Aorta (tissue), 5 donors: ENCODE data around the gene PHLDB1. TPM values are rescaled to one million over a fixed set of nuclear protein-coding genes. Genes with fewer than 3 reads are reported as not detected.
A peak's percentile ranks its signal among the peaks of the same experiment; 100 is the strongest.

Experiments
- ATAC-seq: fragments of 200-7000 bp; cut with Tn5 transposase; one replicate; pipeline ENCODE4 v1.9.1; 2022; ENCODE audit warnings: moderate library complexity; ENCODE audit not compliant: low FRiP score
- DNase-seq, 2 donors: peaks; one replicate each; pipeline ENCODE4 v3.0.0-alpha.2; 2020
- H3K27ac ChIP-seq, 2 donors: one replicate each; pipeline ENCODE4 v1.5.1; 2013; ENCODE audit warnings: low read length in 2 of 2, mild to moderate bottlenecking in 2 of 2, moderate library complexity in 2 of 2, control low read depth in 1 of 2, inconsistent platforms in 1 of 2, low read depth in 1 of 2
- H3K27me3 ChIP-seq, 2 donors: one replicate each; pipeline ENCODE4 v1.6.1; 2013; ENCODE audit warnings: control low read depth in 1 of 2, low read length in 1 of 2, mild to moderate bottlenecking in 1 of 2, moderate library complexity in 1 of 2; ENCODE audit not compliant: insufficient read depth in 2 of 2, control insufficient read depth in 1 of 2
- H3K36me3 ChIP-seq, 2 donors: one replicate each; pipeline ENCODE4 v1.6.1; 2013; ENCODE audit warnings: control low read depth in 1 of 2, low read length in 1 of 2, mild to moderate bottlenecking in 1 of 2; ENCODE audit not compliant: insufficient read depth in 2 of 2, control insufficient read depth in 1 of 2
- H3K4me1 ChIP-seq, 2 donors: one replicate each; pipeline ENCODE4 v1.6.1; 2013; ENCODE audit warnings: low read length in 2 of 2, control low read depth in 1 of 2, mild to moderate bottlenecking in 1 of 2, moderate library complexity in 1 of 2; ENCODE audit not compliant: insufficient read depth in 2 of 2, control insufficient read depth in 1 of 2
- H3K4me3 ChIP-seq, 2 donors: one replicate each; pipeline ENCODE4 v1.5.1; 2013; ENCODE audit warnings: low read length in 2 of 2, control low read depth in 1 of 2, mild to moderate bottlenecking in 1 of 2
- H3K9me3 ChIP-seq: one replicate; pipeline ENCODE4 v1.6.1; 2013; ENCODE audit warnings: mild to moderate bottlenecking, low read length; ENCODE audit not compliant: control insufficient read depth
- WGBS, 2 donors: extraction: QIAGEN DNeasy Blood & Tissue Kit; methylation state at CpG; one replicate each; pipeline ENCODE4 v1.1.7; 2013; 5-methylcytosine and 5-hydroxymethylcytosine counted together
- intact Hi-C, 2 donors: fragments of 100-400 bp; cut with DNase I; formaldehyde crosslinking; loops; one replicate each; pipeline versions ENCODE4 v1.14.2 to v1.15.0; 2022
- polyA plus RNA-seq, 2 donors: library from polyadenylated mRNA; stranded (reverse); fragments of 200-250 nt; gene quantifications; one replicate each; pipeline ENCODE4 v1.2.3, GENCODE V29; 2013
- total RNA-seq, 2 donors: library from RNA; stranded (reverse); fragmentation: NEBNext Ultra II Directional; extraction: Animal tissue kit (Norgen Biotek cat#: 25700); gene quantifications; one replicate each; pipeline ENCODE4 v1.2.1, GENCODE V29; 2021
- donor health status: healthy with polysubstance abuse.
- donor health status: Bipolar disorder and iron deficiency.
- donor health status: DM: no; HTN: no; CAD: no.
- donor health status: DM: no; HTN: no; CAD: no.
- donor health status: DM: yes; HTN: yes; CAD: no.

PHLDB1 gene
- total and polyA plus RNA-seq, 4 donors: 38.3 to 290 (median 267) TPM

DNA sequence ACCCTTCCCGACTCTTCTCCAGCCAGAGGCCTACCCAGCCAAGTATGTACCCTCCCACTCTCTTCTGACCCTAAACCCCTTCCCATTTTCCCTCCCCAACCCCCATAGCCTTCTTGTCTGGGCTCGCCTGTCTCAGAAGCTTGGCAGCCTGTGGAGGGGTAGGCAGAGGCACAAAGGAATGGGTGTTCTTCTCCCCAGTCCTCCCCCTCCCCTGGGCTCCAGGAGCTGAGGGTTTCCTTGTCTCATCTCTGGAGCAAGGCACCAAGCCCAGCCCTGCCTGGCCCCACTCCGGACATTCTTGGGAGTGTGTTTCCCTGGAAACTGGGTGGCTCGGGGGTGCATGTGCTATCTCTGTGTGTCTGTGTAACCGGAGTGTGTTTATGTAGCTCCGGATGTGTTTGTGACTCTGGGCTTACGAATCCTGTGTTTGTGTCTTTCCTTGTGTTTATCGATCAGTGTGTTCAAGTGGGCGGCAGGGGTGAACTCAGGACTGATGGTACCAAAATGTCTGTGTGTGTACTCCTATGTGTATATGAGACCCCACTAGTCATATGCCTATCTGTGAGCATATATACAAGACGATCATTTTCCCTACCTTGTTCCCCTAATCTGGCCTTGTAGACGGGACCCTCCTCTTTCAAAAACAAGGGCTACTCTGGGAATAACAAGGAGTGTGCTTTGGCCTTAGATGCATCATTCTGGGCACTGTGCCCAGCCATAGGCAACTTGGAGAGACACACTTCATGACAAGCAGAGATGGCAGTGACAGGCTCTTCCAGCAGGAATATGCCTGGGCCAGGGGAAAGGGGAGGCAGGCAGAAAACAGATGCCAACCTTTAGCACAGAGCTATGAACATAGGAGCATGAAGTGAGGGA, 10.9 kb downstream of the PHLDB1 start:
- DNase-seq (peak; percentile 86 to 87), ATAC-seq (peak; percentile 61)
- Histone ChIP-seq H3K4me3 (no peak overlapping the region), H3K27me3 (no peaks in the 10 kb centered on the region), H3K27ac (peak overlapping the region; percentile 85 to 88), H3K4me1 (peaks cover 0 to 4% of the 10 kb centered on the region in 2 donors), H3K36me3 (peaks cover 0 to 5% of the 10 kb centered on the region in 2 donors), H3K9me3 (no peaks in the 10 kb centered on the region)
- WGBS, 2 donors: 6 to 11% methylated on average over 11 of the region's 11 CpGs
- intact Hi-C loops: no loop called here

DNA sequence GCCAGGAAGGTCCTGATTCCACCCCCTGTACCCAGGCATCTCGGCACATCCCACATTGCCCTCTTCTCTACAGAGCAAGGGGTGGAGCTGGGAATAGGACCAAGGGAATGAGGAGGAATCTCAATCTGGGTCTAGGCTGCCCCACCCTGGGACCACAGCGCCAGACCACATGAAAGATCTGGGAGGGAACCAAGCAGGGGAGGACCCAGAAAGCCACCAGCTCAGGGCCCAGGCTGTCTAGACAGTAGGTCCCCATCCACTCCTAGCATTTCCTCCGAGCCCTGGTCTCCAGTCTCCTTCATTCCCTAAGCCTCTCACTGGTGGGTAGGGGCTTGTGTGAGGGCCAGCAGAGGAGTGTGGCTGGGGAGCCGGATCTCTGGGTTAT, 11.6 kb downstream of the PHLDB1 start:
- H3K9me3 ChIP-seq: no peaks in the 10 kb centered on the region
- peak overlapping the region; percentile 85 to 88 for H3K27ac ChIP-seq
- no peaks in the 10 kb centered on the region for H3K27me3 ChIP-seq
- 0 to 5% methylated on average over 4 of the region's 4 CpGs for WGBS, 2 donors
- peaks cover 0 to 4% of the 10 kb centered on the region in 2 donors for H3K4me1 ChIP-seq
- H3K36me3 ChIP-seq: peaks cover 0 to 5% of the 10 kb centered on the region in 2 donors
- peak; percentile 86 to 87 for DNase-seq
- intact Hi-C loops: loop anchor here in 1 of 2 donors (1.0 kb wide), 1 partner anchor 11 kb away; no protein-coding TSS in a partner anchor
- H3K4me3 ChIP-seq: no peak overlapping the region
- ATAC-seq: peak; percentile 77

DNA sequence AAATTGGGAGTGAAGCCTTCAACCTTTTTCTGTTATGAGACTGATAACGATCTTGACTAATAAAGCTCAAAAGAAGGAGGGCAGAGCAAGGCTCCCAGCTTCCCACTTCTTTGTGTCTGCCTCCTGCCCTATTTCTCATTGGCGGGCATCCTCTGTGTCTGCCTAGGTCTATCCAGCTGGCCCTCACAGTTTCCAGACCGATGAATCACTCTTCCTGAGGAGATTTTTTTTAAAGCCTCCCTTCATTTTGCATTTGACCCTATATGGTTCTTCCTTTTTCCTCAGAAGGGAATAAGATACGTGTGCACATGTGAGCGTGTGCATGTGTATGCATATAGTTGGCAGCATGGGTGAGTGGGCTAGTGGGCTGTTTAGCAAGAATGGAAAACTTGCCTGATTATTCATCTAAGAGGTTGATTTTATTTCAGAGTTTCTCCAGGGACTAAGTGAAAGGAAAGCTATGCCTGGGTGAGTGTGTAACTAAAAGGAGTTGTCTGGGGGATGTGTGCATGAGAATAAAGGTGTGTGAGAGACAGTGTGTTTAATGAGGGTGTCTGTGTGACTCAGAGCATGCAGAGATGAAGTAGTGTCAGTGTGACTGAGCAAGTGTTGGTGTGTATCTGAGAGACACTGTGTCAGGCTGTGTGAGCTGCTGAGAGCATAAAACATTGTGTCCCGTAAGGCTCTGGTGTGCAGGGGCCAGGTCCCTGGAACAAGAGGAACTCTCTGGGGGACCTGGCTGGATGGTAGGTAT, 12.2 kb downstream of the PHLDB1 start:
- H3K36me3 ChIP-seq: peaks cover 0 to 3% of the 10 kb centered on the region in 2 donors
- 11 to 14% methylated on average over 6 of the region's 6 CpGs for WGBS, 2 donors
- ATAC-seq: peak; percentile 73
- H3K9me3 ChIP-seq: no peaks in the 10 kb centered on the region
- peak; percentile 85 to 89 for DNase-seq
- H3K4me1 ChIP-seq: peaks cover 0 to 4% of the 10 kb centered on the region in 2 donors
- intact Hi-C loops: loop anchor here in 1 of 2 donors (1.0 kb wide), 1 partner anchor 11 kb away; no protein-coding TSS in a partner anchor
- no peaks in the 10 kb centered on the region for H3K27me3 ChIP-seq
- H3K27ac ChIP-seq: peak overlapping the region; percentile 85 to 88
- no peak overlapping the region for H3K4me3 ChIP-seq

GRCh38 chr11:118620529-118621070, 13.2 kb downstream of the PHLDB1 start:
- intact Hi-C loops: no loop called here
- 52 to 55% methylated on average over 7 of the region's 7 CpGs for WGBS, 2 donors
- DNase-seq (peak; percentile 50 to 70), ATAC-seq (no peak)
- Histone ChIP-seq H3K9me3 (no peaks in the 10 kb centered on the region), H3K36me3 (peaks cover 0 to 2% of the 10 kb centered on the region in 2 donors), H3K27me3 (no peaks in the 10 kb centered on the region), H3K4me3 (no peak overlapping the region), H3K27ac (peak overlapping the region; percentile 62 to 93), H3K4me1 (peaks cover 0 to 4% of the 10 kb centered on the region in 2 donors)

DNA sequence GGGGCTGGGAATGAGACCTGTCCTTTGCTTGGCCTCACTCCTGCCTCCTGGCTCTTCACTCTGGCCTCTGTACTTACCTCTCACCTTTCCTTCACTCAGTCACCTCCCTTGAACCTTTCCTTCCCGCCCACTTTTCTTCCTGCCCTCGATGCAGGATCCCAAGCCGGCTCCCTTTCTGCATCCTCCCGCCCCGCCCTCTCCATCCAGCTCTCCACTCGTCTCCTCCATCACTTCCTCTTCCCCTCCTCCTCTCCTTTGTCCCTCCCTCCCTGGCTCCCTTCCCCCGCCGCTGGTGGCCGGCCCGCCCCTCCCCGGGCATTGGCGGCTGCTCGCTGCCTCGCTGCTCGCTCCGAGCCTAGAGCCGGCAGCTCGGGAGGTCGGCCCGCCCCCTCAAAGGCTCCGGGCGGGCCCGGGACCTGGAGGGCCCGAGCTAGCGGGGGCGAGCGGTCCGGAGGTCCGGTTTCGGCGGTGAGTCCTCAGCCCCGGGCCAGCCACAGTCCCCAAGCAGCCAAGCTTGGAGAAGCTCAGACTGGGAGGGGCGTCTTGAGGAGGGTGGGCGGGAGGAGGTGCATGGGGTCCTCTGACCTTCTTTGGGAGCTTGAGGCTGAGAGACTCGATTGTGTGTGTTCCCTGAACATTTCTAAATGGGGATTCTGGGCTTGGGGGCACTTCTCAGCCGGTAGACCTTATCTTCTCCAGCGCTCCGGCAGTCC, 13.8 kb downstream of the PHLDB1 start:
- peaks cover 0 to 4% of the 10 kb centered on the region in 2 donors for H3K4me1 ChIP-seq
- ATAC-seq (peak; percentile 77), DNase-seq (peak; percentile 94 to 97)
- H3K4me3 ChIP-seq: peak overlapping the region; percentile 52 to 58
- no peaks in the 10 kb centered on the region for H3K36me3 ChIP-seq
- H3K27me3 ChIP-seq: no peaks in the 10 kb centered on the region
- H3K27ac ChIP-seq: peak overlapping the region; percentile 69 to 93
- 0 to 1% methylated on average over 37 to 38 of the region's 38 CpGs for WGBS, 2 donors
- intact Hi-C loops: no loop called here
- no peaks in the 10 kb centered on the region for H3K9me3 ChIP-seq

DNA sequence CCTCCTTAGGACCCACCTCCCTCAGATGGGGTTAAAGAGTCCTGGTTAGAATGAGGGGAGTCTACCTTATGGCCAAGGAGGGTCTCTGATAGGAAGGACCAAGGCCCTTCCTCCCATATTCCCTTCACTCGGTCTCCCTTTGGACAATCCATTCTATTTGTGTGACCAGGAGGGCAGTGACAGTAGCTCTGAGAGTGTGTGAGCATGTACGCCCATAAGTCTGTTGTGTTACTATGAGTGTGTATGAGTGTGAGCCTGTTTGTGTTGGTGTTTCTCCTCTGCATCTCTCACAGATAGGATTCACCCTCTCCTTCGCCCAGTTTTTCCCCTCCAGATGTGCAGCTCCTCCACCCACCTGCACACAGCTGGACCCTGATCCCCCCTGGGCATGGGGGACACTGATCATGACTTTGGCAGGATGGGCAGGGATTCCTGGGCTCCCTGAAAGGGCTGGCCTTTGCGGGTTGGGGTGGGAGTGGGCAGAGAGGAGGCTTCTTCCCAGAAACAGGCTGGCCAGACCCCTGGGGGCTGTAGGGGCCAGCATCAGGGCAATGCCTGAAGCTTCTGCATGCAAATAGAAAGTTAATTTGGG, 14.5 kb downstream of the PHLDB1 start:
- Histone ChIP-seq H3K27ac (peak overlapping the region; percentile 69 to 86), H3K27me3 (no peaks in the 10 kb centered on the region), H3K4me3 (peak overlapping the region; percentile 52 to 58), H3K36me3 (no peaks in the 10 kb centered on the region), H3K9me3 (no peaks in the 10 kb centered on the region), H3K4me1 (peaks cover 0 to 4% of the 10 kb centered on the region in 2 donors)
- 0 to 9% methylated on average over 4 of the region's 4 CpGs for WGBS, 2 donors
- no peak for DNase-seq
- no peak for ATAC-seq
- intact Hi-C loops: no loop called here

DNA sequence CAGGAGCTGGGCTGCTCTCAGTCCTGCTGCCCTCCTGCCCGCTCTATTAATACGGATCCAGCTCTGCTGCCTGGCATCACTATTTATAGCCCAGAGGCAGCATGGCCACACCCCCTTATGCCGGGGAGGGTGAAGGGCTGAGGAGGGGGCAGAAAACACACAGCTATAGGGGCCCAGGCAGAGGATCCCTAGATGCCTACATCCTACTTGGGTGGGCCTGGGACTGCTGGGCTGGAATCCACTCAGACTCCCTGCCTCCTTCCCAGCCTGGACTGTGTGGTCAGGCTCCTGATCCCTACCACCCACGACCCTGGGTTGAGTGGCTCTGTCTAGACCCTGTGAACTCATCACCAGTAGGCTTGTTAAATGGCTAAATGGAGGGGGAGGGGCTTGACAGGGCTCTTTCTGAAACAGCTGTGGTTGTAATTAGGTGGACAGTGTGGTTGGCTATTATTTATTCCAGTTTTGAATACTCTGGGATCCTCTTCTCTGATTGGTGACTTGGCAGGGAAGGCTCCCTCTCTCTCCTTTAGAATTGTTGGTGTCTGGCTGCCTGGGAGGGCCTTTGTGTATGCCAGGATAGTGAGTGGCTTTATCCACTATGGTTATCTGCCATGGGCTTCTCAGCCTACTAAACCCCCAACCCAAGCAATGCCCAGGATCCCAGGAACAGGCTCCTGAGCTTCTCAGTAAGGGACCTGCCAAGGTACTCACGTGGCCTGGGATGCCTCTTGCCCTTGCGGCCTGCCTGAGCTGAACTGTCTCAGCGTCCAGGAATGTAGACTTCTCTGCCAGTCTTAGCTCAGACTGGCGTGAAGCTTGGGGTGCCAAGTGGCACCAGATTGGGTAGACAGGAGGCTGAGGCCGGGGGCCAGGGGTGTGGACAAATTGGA, 15.2 kb downstream of the PHLDB1 start:
- ATAC-seq: peak; percentile 55
- H3K27ac ChIP-seq: peak overlapping the region; percentile 69 to 86
- peak overlapping the region in 1 of 2 donors; percentile 58 for H3K4me3 ChIP-seq
- H3K9me3 ChIP-seq: no peaks in the 10 kb centered on the region
- no peaks in the 10 kb centered on the region for H3K36me3 ChIP-seq
- DNase-seq: peak; percentile 76 to 88
- intact Hi-C loops: no loop called here
- peaks cover 0 to 4% of the 10 kb centered on the region in 2 donors for H3K4me1 ChIP-seq
- WGBS, 2 donors: 5 to 6% methylated on average over 9 of the region's 9 CpGs
- H3K27me3 ChIP-seq: no peaks in the 10 kb centered on the region
